H1 (cell line): ENCODE data around the gene TNFAIP8L3. TPM values are rescaled to one million over a fixed set of nuclear protein-coding genes. Genes with fewer than 3 reads are reported as not detected.

Experiments used
- CTCF ChIA-PET: fragments of 300-600 bp; sonication (Branson Sonifier 250); formaldehyde crosslinking; loops from one replicate; lab custom pipeline; 2021; ENCODE audit not compliant: partially characterized antibody; lab: Charles Lee
- POLR2A ChIA-PET: fragments of 300-600 bp; sonication (Branson Sonifier 250); formaldehyde crosslinking; loops from one replicate; lab custom pipeline; 2021; ENCODE audit warnings: inconsistent platforms; ENCODE audit not compliant: partially characterized antibody; lab: Charles Lee
- DNase-seq, 2 experiments: peaks; one replicate each; pipeline versions ENCODE4 v3.0.0 to v3.0.0-alpha.2; 2010 to 2022; ENCODE audit warnings: low spot score in 2 of 2, low read depth in 1 of 2, mixed read lengths in 1 of 2
- FAIRE-seq: peaks from 2 replicates; lab custom pipeline; 2011; peaks lifted over from hg19 to GRCh38; lab: Jason Lieb, UNC
- H2AFZ ChIP-seq: 2 replicates; pipeline ENCODE4 v1.8.1; 2012; ENCODE audit warnings: low read length, inconsistent platforms
- H2AK5ac ChIP-seq: 2 replicates; pipeline ENCODE4 v1.6.1; 2013; ENCODE audit warnings: low read depth, low read length
- H2BK120ac ChIP-seq: replicated peaks from 2 replicates; pipeline ENCODE3; 2013; ENCODE audit warnings: low read depth, low read length, inconsistent platforms
- H2BK12ac ChIP-seq: 2 replicates; pipeline ENCODE4 v1.6.1; 2013; ENCODE audit warnings: low read depth, low read length
- H2BK15ac ChIP-seq: 2 replicates; pipeline ENCODE4 v1.6.1; 2013; ENCODE audit warnings: low read length
- H2BK20ac ChIP-seq: 2 replicates; pipeline ENCODE4 v1.6.1; 2013; ENCODE audit warnings: low read length
- H2BK5ac ChIP-seq: 2 replicates; pipeline ENCODE4 v1.6.1; 2013; ENCODE audit warnings: low read depth, low read length
- H3K14ac ChIP-seq: 2 replicates; pipeline ENCODE4 v1.6.1; 2013; ENCODE audit warnings: inconsistent platforms; ENCODE audit not compliant: insufficient read length
- H3K18ac ChIP-seq: 2 replicates; pipeline ENCODE4 v1.6.1; 2013; ENCODE audit warnings: low read length; ENCODE audit errors: extremely low read depth
- H3K23ac ChIP-seq: 2 replicates; pipeline ENCODE4 v1.6.1; 2013; ENCODE audit warnings: inconsistent platforms; ENCODE audit not compliant: insufficient read length
- H3K23me2 ChIP-seq: 2 replicates; pipeline ENCODE4 v1.6.1; 2013; ENCODE audit warnings: low read depth, low read length
- H3K27ac ChIP-seq: 2 replicates; pipeline ENCODE4 v1.6.1; 2011; ENCODE audit warnings: low read depth, low read length, inconsistent platforms
- H3K27me3 ChIP-seq, 4 experiments: replicated peaks in 1 of 4; 1 replicate in 1 of 4; 2 replicates in 3 of 4; pipeline versions ENCODE4 v1.6.1 to v1.8.1; 2011 to 2013; ENCODE audit warnings: low read length in 3 of 4, mild to moderate bottlenecking in 3 of 4, inconsistent platforms in 2 of 4, mixed read lengths in 2 of 4, moderate library complexity in 1 of 4; ENCODE audit not compliant: control insufficient read depth in 3 of 4, insufficient read depth in 3 of 4; ENCODE audit errors: extremely low read depth in 1 of 4
- H3K36me3 ChIP-seq, 4 experiments: 2 replicates each; pipeline versions ENCODE4 v1.6.1 to v1.8.1; 2011 to 2013; ENCODE audit warnings: mild to moderate bottlenecking in 4 of 4, low read length in 3 of 4, moderate library complexity in 2 of 4, control low read depth in 1 of 4, inconsistent platforms in 1 of 4; ENCODE audit not compliant: insufficient read depth in 4 of 4, control insufficient read depth in 2 of 4
- H3K4ac ChIP-seq: replicated peaks from 2 replicates; pipeline ENCODE3; 2013; ENCODE audit warnings: low read length, low read depth, mixed read lengths, inconsistent platforms; ENCODE audit not compliant: insufficient read length
- H3K4me1 ChIP-seq, 4 experiments: replicated peaks in 1 of 4; 1 replicate in 1 of 4; 2 replicates in 3 of 4; pipeline versions ENCODE4 v1.6.1 to v1.8.1; 2011 to 2013; ENCODE audit warnings: low read length in 3 of 4, inconsistent platforms in 2 of 4, mixed read lengths in 1 of 4; ENCODE audit not compliant: insufficient read depth in 4 of 4, control insufficient read depth in 3 of 4
- H3K4me2 ChIP-seq, 2 experiments: 2 replicates each; pipeline versions ENCODE4 v1.6.1 to v1.8.1; 2011 to 2013; ENCODE audit warnings: low read depth in 2 of 2, low read length in 2 of 2, control low read depth in 1 of 2, inconsistent platforms in 1 of 2, mild to moderate bottlenecking in 1 of 2; ENCODE audit not compliant: insufficient read depth in 1 of 2
- H3K4me3 ChIP-seq, 4 experiments: fragments of 200-600, 300-600 bp in 1 of 4; sonication (generic), shearing (Covaris generic), sonication (Bioruptor Twin) in 1 of 4; 2 replicates each; pipeline versions ENCODE4 v1.5.1 to v1.8.1; 2011 to 2016; ENCODE audit warnings: low read length in 4 of 4, low read depth in 3 of 4, control low read depth in 2 of 4, inconsistent platforms in 2 of 4, mild to moderate bottlenecking in 2 of 4, mixed read lengths in 1 of 4, moderate library complexity in 1 of 4; ENCODE audit not compliant: insufficient read depth in 2 of 4; ENCODE audit errors: extremely low read depth in 1 of 4
- H3K56ac ChIP-seq: replicated peaks from 2 replicates; pipeline ENCODE3; 2013; ENCODE audit warnings: low read depth, mild to moderate bottlenecking, mixed read lengths, low read length, inconsistent platforms; ENCODE audit not compliant: insufficient read length
- H3K79me1 ChIP-seq: 2 replicates; pipeline ENCODE4 v1.6.1; 2013; ENCODE audit warnings: low read depth, low read length, control low read depth
- H3K79me2 ChIP-seq, 2 experiments: 2 replicates each; pipeline versions ENCODE4 v1.6.1 to v1.8.1; 2012 to 2013; ENCODE audit warnings: low read length in 2 of 2, mild to moderate bottlenecking in 2 of 2, inconsistent platforms in 1 of 2; ENCODE audit not compliant: insufficient read depth in 2 of 2, control insufficient read depth in 1 of 2
- H3K9ac ChIP-seq, 4 experiments: replicated peaks in 1 of 4; 1 replicate in 1 of 4; 2 replicates in 3 of 4; pipeline versions ENCODE4 v1.6.1 to v1.8.1; 2011 to 2013; ENCODE audit warnings: low read depth in 3 of 4, low read length in 3 of 4, control low read depth in 2 of 4, mild to moderate bottlenecking in 2 of 4, moderate library complexity in 2 of 4, inconsistent platforms in 1 of 4; ENCODE audit errors: extremely low read depth in 1 of 4
- H3K9me3 ChIP-seq, 2 experiments: 2 replicates each; pipeline versions ENCODE4 v1.6.1 to v1.8.1; 2012 to 2013; ENCODE audit warnings: mild to moderate bottlenecking in 2 of 2, moderate library complexity in 2 of 2, control low read depth in 1 of 2, inconsistent platforms in 1 of 2, low read depth in 1 of 2, low read length in 1 of 2, mixed read lengths in 1 of 2; ENCODE audit not compliant: insufficient read depth in 2 of 2
- H4K20me1 ChIP-seq, 2 experiments: replicated peaks in 1 of 2; 2 replicates each; pipeline versions ENCODE3 to v1.8.1; 2011 to 2013; ENCODE audit warnings: inconsistent platforms in 2 of 2, low read length in 2 of 2, mild to moderate bottlenecking in 1 of 2; ENCODE audit not compliant: insufficient read depth in 2 of 2, control insufficient read depth in 1 of 2
- H4K5ac ChIP-seq: 2 replicates; pipeline ENCODE4 v1.6.1; 2013; ENCODE audit warnings: low read length, low read depth, mixed read lengths, inconsistent platforms; ENCODE audit not compliant: insufficient read length
- H4K8ac ChIP-seq: 2 replicates; pipeline ENCODE4 v1.8.0; 2013; ENCODE audit warnings: mild to moderate bottlenecking, moderate library complexity, low read length, inconsistent platforms; ENCODE audit not compliant: insufficient read depth; ENCODE audit errors: extremely low read depth
- H4K91ac ChIP-seq: replicated peaks from 2 replicates; pipeline ENCODE3; 2013; ENCODE audit warnings: low read length, mixed read lengths, inconsistent platforms; ENCODE audit not compliant: insufficient read length
- polyA plus RNA-seq, 7 experiments: library from polyadenylated mRNA; depleted of rRNA in 3 of 7; stranded (reverse) in 5 of 7; unstranded in 2 of 7; fragments of >200 nt in 5 of 7; fragments of 200-250 nt in 2 of 7; gene quantifications; 1 replicate in 5 of 7; 2 replicates in 1 of 7; 4 replicates in 1 of 7; pipeline versions ENCODE4 v1.2.1 to v1.2.3, GENCODE V29; 2011 to 2013; ENCODE audit warnings: missing spikeins in 2 of 7, mixed read lengths in 2 of 7
- total RNA-seq: library from RNA; stranded (reverse); fragmentation: NEBNext Ultra II Directional; extraction: Animal tissue kit (Norgen Biotek cat#: 25700); gene quantifications from 2 replicates; pipeline ENCODE4 v1.2.1, GENCODE V29; 2021

TNFAIP8L3 gene
- total and polyA plus RNA-seq, 2 of the 8 experiments (the other 6 are each of a cell fraction or from before 2014, with no cell fraction given), result 0.23 to 0.67 TPM

- H3K23ac ChIP-seq, result no peak overlapping the region
- H3K4me3 ChIP-seq, result no peak overlapping the region
- H3K9me3 ChIP-seq, result no peaks in the 10 kb centered on the region
- H3K36me3 ChIP-seq, result no peaks in the 10 kb centered on the region
- H3K27ac ChIP-seq, result no peak overlapping the region
- H3K4me2 ChIP-seq, result no peak overlapping the region
- no peak overlapping the region for H4K91ac ChIP-seq
- no peak overlapping the region for H4K8ac ChIP-seq
- H3K4me1 ChIP-seq, result peaks cover 0 to 3% (median 0%) of the 10 kb centered on the region in 4 experiments; a peak in 1 of 7 replicates
- no peak overlapping the region for H3K14ac ChIP-seq
- H2BK120ac ChIP-seq, result no peak overlapping the region
- no peak overlapping the region for H2BK15ac ChIP-seq
- DNase-seq, result no peak
- no peak for FAIRE-seq
- no peak overlapping the region for H3K56ac ChIP-seq
- POLR2A ChIA-PET, result no interaction called here
- H2AFZ ChIP-seq, result no peak overlapping the region
- H2BK20ac ChIP-seq, result no peak overlapping the region
- no peak overlapping the region for H3K4ac ChIP-seq
- no peaks in the 10 kb centered on the region for H3K27me3 ChIP-seq
- H2AK5ac ChIP-seq, result no peak overlapping the region
- CTCF ChIA-PET, result interaction anchor here (0.6 to 7.6 kb wide), 13 partner anchors 7 to 269 kb away, joined by 3 to 71 read pairs (median 6); no protein-coding TSS in a partner anchor
- H4K20me1 ChIP-seq, result peaks cover 0 to 2% of the 10 kb centered on the region in 2 experiments
- no peaks in the 10 kb centered on the region for H3K79me1 ChIP-seq
- H3K23me2 ChIP-seq, result no peaks in the 10 kb centered on the region
- no peak overlapping the region for H4K5ac ChIP-seq
- no peak overlapping the region for H2BK12ac ChIP-seq
- H3K9ac ChIP-seq, result no peak overlapping the region
- H3K18ac ChIP-seq, result no peak overlapping the region
- no peaks in the 10 kb centered on the region for H3K79me2 ChIP-seq
- no peak overlapping the region for H2BK5ac ChIP-seq
Measured at GRCh38 chr15:51134416-51135199, 39.9 kb upstream of the TNFAIP8L3 start.
